HCT116 (cell line): Measurements from ENCODE around the gene TMEM184A. TPM values are rescaled to one million over a fixed set of nuclear protein-coding genes. Genes with fewer than 3 reads are reported as not detected.

Source experiments
- ATAC-seq: fragments of 200-7000 bp; cut with Tn5 transposase; 2 replicates; pipeline ENCODE4 v1.9.1; 2020; ENCODE audit warnings: mild to moderate bottlenecking, moderate library complexity
- BruUV-seq: library from RNA; stranded (reverse); fragments of 400-500 nt; replicated peaks from 2 replicates; lab custom pipeline; 2021; lab: Mats Ljungman, UMichigan
- CTCF ChIA-PET: fragments of 300-600 bp; sonication (Branson Sonifier 250); formaldehyde crosslinking; loops from one replicate; lab custom pipeline; 2021; ENCODE audit warnings: antibody characterized with exemption; lab: Charles Lee
- POLR2A ChIA-PET: fragments of 300-600, 350-600 bp; sonication (Branson Sonifier 250); formaldehyde crosslinking; loops from one replicate; lab custom pipeline; 2021; ENCODE audit warnings: antibody characterized with exemption; lab: Charles Lee
- RAD21 ChIA-PET, 2 experiments: fragments of 300-600 bp; sonication (Branson Sonifier 250); formaldehyde crosslinking; loops; one replicate each; lab custom pipeline; 2023; ENCODE audit warnings: low total read pairs in 2 of 2; ENCODE audit not compliant: uncharacterized antibody in 2 of 2, unreplicated experiment in 2 of 2, low non-redundant PET in 1 of 2; lab: Charles Lee
- DNase-seq: peaks from one replicate; pipeline ENCODE4 v3.0.0-alpha.2; 2010; ENCODE audit warnings: low read depth, low spot score
- H2AFZ ChIP-seq: fragments of 200-600 bp; shearing (Covaris generic), sonication (generic); 2 replicates; pipeline ENCODE4 v1.6.1; 2017; ENCODE audit warnings: low read depth, mixed run types, mixed read lengths, antibody characterized with exemption, low read length; ENCODE audit not compliant: poor library complexity, severe bottlenecking
- H3K27ac ChIP-seq: 2 replicates; pipeline ENCODE4 v1.5.1; 2012; ENCODE audit warnings: low read depth, low read length
- H3K27me3 ChIP-seq: fragments of 200-600 bp; sonication (generic); 2 replicates; pipeline ENCODE4 v1.6.1; 2016; ENCODE audit warnings: mixed run types, low read length, mixed read lengths; ENCODE audit not compliant: insufficient read depth
- H3K36me3 ChIP-seq, 2 experiments: fragments of 200-500 bp in 1 of 2; fragments of 200-600 bp in 1 of 2; sonication (Bioruptor generic) in 1 of 2; sonication (generic) in 1 of 2; 2 replicates each; pipeline versions ENCODE4 v1.5.1 to v1.6.1; 2014 to 2016; ENCODE audit warnings: low read length in 2 of 2, inconsistent platforms in 1 of 2, mixed read lengths in 1 of 2, mixed run types in 1 of 2; ENCODE audit not compliant: insufficient read depth in 2 of 2, control insufficient read depth in 1 of 2
- H3K4me1 ChIP-seq, 2 experiments: fragments of 200-600 bp in 1 of 2; sonication (generic) in 1 of 2; 2 replicates each; pipeline versions ENCODE4 v1.5.1 to v1.6.1; 2012 to 2017; ENCODE audit warnings: low read length in 2 of 2, inconsistent platforms in 1 of 2, mild to moderate bottlenecking in 1 of 2, mixed read lengths in 1 of 2, mixed run types in 1 of 2, moderate library complexity in 1 of 2; ENCODE audit not compliant: insufficient read depth in 2 of 2, control insufficient read depth in 1 of 2
- H3K4me2 ChIP-seq: fragments of 200-600 bp; sonication (generic); 2 replicates; pipeline ENCODE4 v1.6.1; 2017; ENCODE audit warnings: mixed run types, low read length, mixed read lengths
- H3K4me3 ChIP-seq, 2 experiments: fragments of 200-600 bp in 1 of 2; sonication (generic) in 1 of 2; replicated peaks in 1 of 2; 2 replicates each; pipeline ENCODE4 v1.5.1; 2011 to 2016; ENCODE audit warnings: low read length in 2 of 2, control low read depth in 1 of 2, low read depth in 1 of 2, mild to moderate bottlenecking in 1 of 2, mixed read lengths in 1 of 2, mixed run types in 1 of 2
- H3K79me2 ChIP-seq: fragments of 200-600 bp; sonication (generic); 2 replicates; pipeline ENCODE4 v1.6.1; 2017; ENCODE audit warnings: mild to moderate bottlenecking, mixed run types, low read length, moderate library complexity, mixed read lengths; ENCODE audit not compliant: insufficient read depth
- H3K9ac ChIP-seq: fragments of 200-600 bp; sonication (generic); 2 replicates; pipeline ENCODE4 v1.6.1; 2016; ENCODE audit warnings: low read length, mixed read lengths
- H3K9me2 ChIP-seq: fragments of 200-600 bp; sonication (generic), shearing (Covaris generic); 2 replicates; pipeline ENCODE4 v1.6.1; 2017; ENCODE audit warnings: mixed run types, mild to moderate bottlenecking, moderate library complexity; ENCODE audit not compliant: insufficient read depth
- H3K9me3 ChIP-seq, 2 experiments: fragments of 200-500 bp in 1 of 2; fragments of 200-600 bp in 1 of 2; sonication (Bioruptor generic) in 1 of 2; sonication (generic) in 1 of 2; 2 replicates each; pipeline ENCODE4 v1.6.1; 2014 to 2017; ENCODE audit warnings: low read length in 2 of 2, mixed read lengths in 2 of 2, inconsistent platforms in 1 of 2, low read depth in 1 of 2, mild to moderate bottlenecking in 1 of 2, mixed run types in 1 of 2, moderate library complexity in 1 of 2; ENCODE audit not compliant: control insufficient read depth in 1 of 2, insufficient read depth in 1 of 2
- H4K20me1 ChIP-seq: fragments of 200-600 bp; sonication (generic), shearing (Covaris generic); 2 replicates; pipeline ENCODE4 v1.6.1; 2017; ENCODE audit warnings: mixed run types, mild to moderate bottlenecking, moderate library complexity; ENCODE audit not compliant: insufficient read depth
- CBX3 ChIP-seq: IDR thresholded peaks from 2 replicates; pipeline ENCODE4 v1.6.1; 2012; ENCODE audit warnings: low read depth
- CTCF ChIP-seq, 3 experiments: fragments of 200-600 bp in 1 of 3; sonication (generic) in 1 of 3; IDR thresholded peaks in 2 of 3; conservative IDR thresholded peaks in 1 of 3; 2 replicates each; pipeline ENCODE4 v1.5.1; 2012 to 2017; ENCODE audit warnings: low read depth in 2 of 3, low read length in 2 of 3, antibody characterized with exemption in 1 of 3, borderline replicate concordance in 1 of 3, control low read depth in 1 of 3, mild to moderate bottlenecking in 1 of 3, mixed read lengths in 1 of 3, mixed run types in 1 of 3, moderate library complexity in 1 of 3; ENCODE audit not compliant: insufficient read depth in 1 of 3
- EGR1 ChIP-seq: IDR thresholded peaks from 2 replicates; pipeline ENCODE4 v1.6.1; 2012; ENCODE audit warnings: low read depth
- EZH2 ChIP-seq: fragments of 200-600 bp; sonication (generic); IDR thresholded peaks from 2 replicates; pipeline ENCODE4 v1.6.1; 2017; ENCODE audit warnings: antibody characterized with exemption, mixed run types
- EZH2phosphoT487 ChIP-seq: fragments of 200-600 bp; IDR thresholded peaks from 2 replicates; pipeline ENCODE4 v1.6.1; 2018; ENCODE audit warnings: antibody characterized with exemption, borderline replicate concordance
- FOSL1 ChIP-seq: IDR thresholded peaks from 2 replicates; pipeline ENCODE4 v1.6.1; 2012; ENCODE audit warnings: low read depth
- JUND ChIP-seq: IDR thresholded peaks from 2 replicates; pipeline ENCODE4 v1.6.1; 2012
- POLR2A ChIP-seq: IDR thresholded peaks from 2 replicates; pipeline ENCODE4 v1.7.0; 2011; ENCODE audit warnings: borderline replicate concordance; ENCODE audit not compliant: insufficient read depth, insufficient read length; ENCODE audit errors: extremely low read depth
- RAD21 ChIP-seq: IDR thresholded peaks from 2 replicates; pipeline ENCODE4 v1.6.1; 2012; ENCODE audit warnings: low read depth, mild to moderate bottlenecking
- REST ChIP-seq: IDR thresholded peaks from 2 replicates; pipeline ENCODE4 v1.6.1; 2012; ENCODE audit warnings: low read depth
- YY1 ChIP-seq: IDR thresholded peaks from 2 replicates; pipeline ENCODE4 v1.6.1; 2011; ENCODE audit warnings: low read length, low read depth, moderate library complexity, mild to moderate bottlenecking; ENCODE audit not compliant: insufficient replicate concordance; ENCODE audit errors: extremely low read depth
- ZNF274 ChIP-seq: fragments of 200-500 bp; sonication (Bioruptor generic); IDR thresholded peaks from 2 replicates; pipeline ENCODE4 v1.6.1; 2014; ENCODE audit warnings: mild to moderate bottlenecking, low read depth, low read length, inconsistent platforms
- intact Hi-C: fragments of 100-400 bp; cut with micrococcal nuclease; formaldehyde crosslinking; loops from 2 replicates; pipeline ENCODE4 v1.10.0; 2022
- total RNA-seq: library from RNA; stranded (reverse); gene quantifications from one replicate; pipeline ENCODE4 v1.2.1, GENCODE V29; 2021; ENCODE audit not compliant: unreplicated experiment
- TF ChIP-seq, protein P1 (sequence below): IDR thresholded peaks from 2 replicates; pipeline ENCODE4 v1.6.1; 2012

Gene TMEM184A
- total RNA-seq, 1 experiment from 2014 or later = 34.8 TPM

DNA sequence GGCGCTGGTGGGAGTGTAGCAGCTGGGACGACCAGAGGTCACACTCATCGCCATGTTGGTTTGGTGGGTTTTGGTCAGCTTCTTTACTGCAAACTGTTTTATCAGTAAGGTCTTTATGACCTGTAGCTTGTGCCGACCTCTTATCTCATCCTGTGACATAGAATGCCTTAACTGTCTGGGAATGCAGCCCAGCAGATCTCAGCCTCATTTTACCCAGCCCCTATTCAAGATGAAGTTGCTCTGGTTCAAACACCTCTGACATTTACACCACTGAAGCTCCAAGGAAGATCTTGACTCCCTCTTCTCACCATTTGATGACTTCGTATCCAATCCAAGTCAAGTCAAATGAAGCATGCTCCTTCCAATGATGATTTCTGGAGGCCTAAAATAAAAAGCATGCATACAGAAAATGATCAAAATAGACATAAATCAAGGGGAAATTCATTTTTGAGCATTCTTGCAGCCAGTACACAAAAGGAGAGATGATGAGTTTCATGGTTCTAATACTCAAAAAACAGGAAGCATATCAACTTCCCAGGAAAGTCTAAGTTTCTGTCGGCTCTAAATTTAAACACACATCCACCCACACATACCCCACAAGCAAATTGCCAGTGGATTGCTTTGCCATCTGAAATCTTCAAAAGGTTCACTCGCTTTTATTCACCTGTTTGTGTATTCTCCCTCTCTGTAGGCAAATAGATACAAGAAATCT is 16.3 kb upstream of the TMEM184A start (continued):
- TF ChIP-seq CTCF (IDR thresholded peaks at IDR 0.05 in 2 of 3, conservative IDR thresholded peaks at IDR 0.05 in 1 of 3; ENCODE audit: borderline replicate concordance in 1 of 3, insufficient read depth in 1 of 3, low read depth in 2 of 3, low read length in 2 of 3) (no peak), JUND (no peak), POLR2A (no peak), YY1 (no peak), FOSL1 (no peak), EZH2phosphoT487 (no peak)

GRCh38 chr7:1569833-1570632 is 14.0 kb upstream of the TMEM184A start, which contains the start of gene PSMG3:
TSS of gene PSMG3 (minus strand) at chr7:1570032. CDS start at chr7:1569339, 693 bp downstream.
- BruUV-seq = TSS peak; percentile 50
- POLR2A ChIA-PET = interaction anchor here (0.6 kb wide), 1 partner anchor 167 kb away, joined by 3 read pairs; no protein-coding TSS in a partner anchor
- Histone ChIP-seq H3K9ac (peak within 1 kb of the TSS; percentile 96), H4K20me1 (no peaks in the 10 kb centered on the region), H3K27me3 (no peaks in the 10 kb centered on the region), H3K27ac (peak within 1 kb of the TSS; percentile 98), H3K4me1 (peaks cover 38 to 49% of the 10 kb centered on the region in 2 experiments), H3K9me2 (no peaks in the 10 kb centered on the region), H3K4me2 (peak within 1 kb of the TSS; percentile 93), H3K9me3 (no peaks in the 10 kb centered on the region), H3K36me3 (no peaks in the 10 kb centered on the region; a peak in 1 of 4 replicates), H3K4me3 (peak within 1 kb of the TSS; percentile 93 to 95), H3K79me2 (peaks cover 34% of the 10 kb centered on the region), H2AFZ (peak within 1 kb of the TSS; percentile 35)
- ATAC-seq (peak; percentile 79), DNase-seq (peak; percentile 75)
- RAD21 ChIA-PET = no interaction called here
- intact Hi-C loops = loop anchor here (10.0 kb wide), 1 partner anchor 165 kb away; no protein-coding TSS in a partner anchor
- CTCF ChIA-PET = interaction anchor here (0.9 kb wide), 1 partner anchor 14 kb away, joined by 3 read pairs; no protein-coding TSS in a partner anchor
- no peak for TF ChIP-seq EZH2phosphoT487
- TF ChIP-seq REST = no peak
- TF ChIP-seq CBX3 = no peak
- no peak for TF ChIP-seq JUND
- no peak for TF ChIP-seq EZH2
- no peak for TF ChIP-seq ZNF274
- no peak for TF ChIP-seq EGR1
- no peak for TF ChIP-seq RAD21
- TF ChIP-seq CTCF (IDR thresholded peaks at IDR 0.05 in 2 of 3, conservative IDR thresholded peaks at IDR 0.05 in 1 of 3; ENCODE audit: borderline replicate concordance in 1 of 3, insufficient read depth in 1 of 3, low read depth in 2 of 3, low read length in 2 of 3) = peak in 2 of 3 experiments; percentile 26 to 30; a peak in 2 of 6 replicates
- TF ChIP-seq, protein P1, sequence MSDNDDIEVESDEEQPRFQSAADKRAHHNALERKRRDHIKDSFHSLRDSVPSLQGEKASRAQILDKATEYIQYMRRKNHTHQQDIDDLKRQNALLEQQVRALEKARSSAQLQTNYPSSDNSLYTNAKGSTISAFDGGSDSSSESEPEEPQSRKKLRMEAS = no peak
